ENCODE data around the gene THAP12.

- no peak for TF ChIP-seq TAF1 (IDR thresholded peaks at IDR 0.05; ENCODE audit: borderline replicate concordance, insufficient read depth, low read length)
- no peak for TF ChIP-seq POLR2AphosphoS5 (IDR thresholded peaks at IDR 0.05; ENCODE audit: low read depth, low read length)
- TF ChIP-seq REST (IDR thresholded peaks at IDR 0.05; ENCODE audit: insufficient read depth in 1 of 2, low read depth in 2 of 2, low read length in 2 of 2) = no peak
- TF ChIP-seq SIN3A (IDR thresholded peaks at IDR 0.05; ENCODE audit: borderline replicate concordance, insufficient read depth, low read length) = no peak
- TF ChIP-seq FOXP2 (optimal IDR thresholded peaks at IDR 0.05; ENCODE audit: borderline replicate concordance, extremely low read depth, extremely low read length, insufficient read depth) = no peak
Measured at GRCh38 chr11:76302996-76303395, 77.9 kb downstream of the THAP12 start.

Data from PFSK-1 (cell line).